HL-60 (cell line): Measurements from ENCODE around the gene CCDC74B.
"Not testable (repeated sequence)": the region's sequence is repeated elsewhere in the genome, so short reads cannot be mapped to it uniquely, and the experiment has no call there.

Experiments
- CTCF ChIP-seq: IDR thresholded peaks from one replicate; pipeline ENCODE4 v1.5.1; 2011; ENCODE audit warnings: low read length, control low read depth, inconsistent platforms; ENCODE audit not compliant: insufficient read depth
- GABPA ChIP-seq: IDR thresholded peaks from 2 replicates; pipeline ENCODE4 v1.6.1; 2012; ENCODE audit warnings: low read depth
- POLR2AphosphoS5 ChIP-seq: IDR thresholded peaks from 2 replicates; pipeline ENCODE4 v1.6.1; 2012; ENCODE audit warnings: low read depth
- REST ChIP-seq: IDR thresholded peaks from 2 replicates; pipeline ENCODE4 v1.6.1; 2012; ENCODE audit warnings: low read depth; ENCODE audit not compliant: insufficient replicate concordance

GRCh38 chr2:130180404-130181324 lies 35.8 kb upstream of the CCDC74B start:
- TF ChIP-seq CTCF, REST, GABPA, POLR2AphosphoS5: not testable (repeated sequence)
